Measurements from ENCODE around the gene PLA2G2C. TPM values are rescaled to one million over a fixed set of nuclear protein-coding genes. Genes with fewer than 3 reads are reported as not detected.

PLA2G2C gene
- total RNA-seq, 1 donor from 2014 or later: not detected

DNA sequence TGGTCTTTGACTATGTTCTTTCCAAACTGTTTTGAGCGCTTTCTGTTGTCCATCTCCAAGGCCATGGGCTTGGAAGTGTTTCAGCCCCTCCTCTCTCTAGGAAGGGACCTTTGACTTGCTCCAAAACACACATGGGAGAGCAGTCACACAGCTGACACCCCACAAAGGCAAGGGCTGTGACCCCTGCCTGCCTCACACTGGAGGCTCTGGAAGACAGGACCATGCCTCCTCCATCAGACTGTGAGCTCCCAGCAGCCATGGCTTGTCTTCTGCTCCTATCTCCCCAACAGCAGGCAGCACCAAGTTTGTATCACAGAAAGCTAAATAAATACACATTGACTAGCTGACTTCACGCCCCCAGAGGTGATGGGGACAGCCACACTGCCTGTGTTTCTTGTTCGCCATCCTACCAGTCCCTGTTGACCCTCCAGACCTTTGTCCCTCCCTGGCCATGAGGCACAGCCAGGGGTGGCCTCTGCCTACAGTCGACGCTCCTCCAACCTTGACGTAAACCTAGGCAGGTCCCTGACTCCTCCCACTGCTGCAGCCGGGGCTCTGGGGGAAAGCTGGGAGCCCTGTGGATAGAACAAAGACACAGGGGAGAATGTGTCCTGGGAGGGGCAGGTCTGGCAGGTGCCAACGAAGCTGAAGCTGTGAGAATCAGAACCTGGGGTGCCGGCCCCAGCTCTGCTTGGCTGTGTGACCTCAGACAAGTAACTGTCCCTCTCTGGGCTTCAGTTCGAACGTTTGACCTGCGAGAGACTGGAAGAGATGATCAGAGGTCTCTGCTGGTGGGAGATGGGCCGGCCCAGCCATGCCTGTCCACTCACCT lies 42.4 kb downstream of the PLA2G2C start:
- Histone ChIP-seq H3K36me3 (ENCODE audit: insufficient read depth, low read length) (no peaks in the 10 kb centered on the region), H2AFZ (ENCODE audit: low read depth, low read length) (no peak overlapping the region), H3K9ac (ENCODE audit: low read length) (no peak overlapping the region), H3K4me1 (ENCODE audit: insufficient read depth, low read length) (no peaks in the 10 kb centered on the region), H3K4me3 (ENCODE audit: insufficient read depth, low read depth, low read length) (no peak overlapping the region), H4K20me1 (ENCODE audit: insufficient read depth, low read length) (no peaks in the 10 kb centered on the region), H3K27me3 (ENCODE audit: insufficient read depth, low read length) (no peaks in the 10 kb centered on the region), H3K27ac (ENCODE audit: low read depth, low read length) (no peak overlapping the region), H3K4me2 (ENCODE audit: low read length) (no peak overlapping the region), H3K9me3 (ENCODE audit: insufficient read depth, low read depth, low read length) (no peaks in the 10 kb centered on the region), H3K79me2 (ENCODE audit: insufficient read depth, low read length) (no peaks in the 10 kb centered on the region)
- DNase-seq (ENCODE audit: low read depth) (no peak), FAIRE-seq (no peak)
- Mint-ChIP-seq H3K4me3 (ENCODE audit: unreplicated experiment) (no peak overlapping the region), H3K27me3 (ENCODE audit: low read depth, unreplicated experiment) (peaks cover 38% of the 10 kb centered on the region), H3K27ac (ENCODE audit: unreplicated experiment) (no peak overlapping the region), H3K9me3 (ENCODE audit: unreplicated experiment) (no peaks in the 10 kb centered on the region), H3K4me1 (ENCODE audit: low read depth, unreplicated experiment) (no peaks in the 10 kb centered on the region), H3K36me3 (ENCODE audit: low read depth, unreplicated experiment) (no peaks in the 10 kb centered on the region)
- no peak for TF ChIP-seq EZH2 (IDR thresholded peaks at IDR 0.05; ENCODE audit: insufficient read depth, low read length)
- TF ChIP-seq, protein P1, sequence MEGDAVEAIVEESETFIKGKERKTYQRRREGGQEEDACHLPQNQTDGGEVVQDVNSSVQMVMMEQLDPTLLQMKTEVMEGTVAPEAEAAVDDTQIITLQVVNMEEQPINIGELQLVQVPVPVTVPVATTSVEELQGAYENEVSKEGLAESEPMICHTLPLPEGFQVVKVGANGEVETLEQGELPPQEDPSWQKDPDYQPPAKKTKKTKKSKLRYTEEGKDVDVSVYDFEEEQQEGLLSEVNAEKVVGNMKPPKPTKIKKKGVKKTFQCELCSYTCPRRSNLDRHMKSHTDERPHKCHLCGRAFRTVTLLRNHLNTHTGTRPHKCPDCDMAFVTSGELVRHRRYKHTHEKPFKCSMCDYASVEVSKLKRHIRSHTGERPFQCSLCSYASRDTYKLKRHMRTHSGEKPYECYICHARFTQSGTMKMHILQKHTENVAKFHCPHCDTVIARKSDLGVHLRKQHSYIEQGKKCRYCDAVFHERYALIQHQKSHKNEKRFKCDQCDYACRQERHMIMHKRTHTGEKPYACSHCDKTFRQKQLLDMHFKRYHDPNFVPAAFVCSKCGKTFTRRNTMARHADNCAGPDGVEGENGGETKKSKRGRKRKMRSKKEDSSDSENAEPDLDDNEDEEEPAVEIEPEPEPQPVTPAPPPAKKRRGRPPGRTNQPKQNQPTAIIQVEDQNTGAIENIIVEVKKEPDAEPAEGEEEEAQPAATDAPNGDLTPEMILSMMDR (IDR thresholded peaks at IDR 0.05; ENCODE audit: insufficient read depth, low read depth, low read length): no peak

DNA sequence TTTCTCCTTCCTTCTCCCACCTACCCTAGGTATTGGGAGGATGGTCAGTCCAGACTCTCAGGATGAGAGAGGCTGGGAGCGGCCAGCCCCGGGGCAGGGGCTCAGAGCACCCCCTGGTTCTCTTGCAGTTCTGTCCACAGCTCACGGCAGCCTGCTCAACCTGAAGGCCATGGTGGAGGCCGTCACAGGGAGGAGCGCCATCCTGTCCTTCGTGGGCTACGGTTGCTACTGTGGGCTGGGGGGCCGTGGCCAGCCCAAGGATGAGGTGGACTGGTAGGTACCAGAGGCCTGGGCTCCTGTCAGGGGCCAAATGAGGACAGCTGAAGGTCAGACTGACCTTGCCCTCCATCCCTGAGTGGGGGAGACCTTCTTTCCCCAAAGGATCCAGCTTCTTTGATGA lies 43.0 kb downstream of the PLA2G2C start:
- H3K4me1 ChIP-seq (ENCODE audit: insufficient read depth, low read length): no peaks in the 10 kb centered on the region
- no peaks in the 10 kb centered on the region for H3K36me3 ChIP-seq (ENCODE audit: insufficient read depth, low read length)
- no peak overlapping the region for H2AFZ ChIP-seq (ENCODE audit: low read depth, low read length)
- H3K27ac ChIP-seq (ENCODE audit: low read depth, low read length): no peak overlapping the region
- Mint-ChIP-seq H3K9me3 (ENCODE audit: unreplicated experiment) (no peaks in the 10 kb centered on the region), H3K27me3 (ENCODE audit: low read depth, unreplicated experiment) (peaks cover 41% of the 10 kb centered on the region), H3K27ac (ENCODE audit: unreplicated experiment) (no peak overlapping the region), H3K4me3 (ENCODE audit: unreplicated experiment) (no peak overlapping the region), H3K36me3 (ENCODE audit: low read depth, unreplicated experiment) (no peaks in the 10 kb centered on the region), H3K4me1 (ENCODE audit: low read depth, unreplicated experiment) (no peaks in the 10 kb centered on the region)
- TF ChIP-seq EZH2 (IDR thresholded peaks at IDR 0.05; ENCODE audit: insufficient read depth, low read length): no peak
- TF ChIP-seq, protein P1 (IDR thresholded peaks at IDR 0.05; ENCODE audit: insufficient read depth, low read depth, low read length): no peak
- no peaks in the 10 kb centered on the region for H3K9me3 ChIP-seq (ENCODE audit: insufficient read depth, low read depth, low read length)
- H3K4me3 ChIP-seq (ENCODE audit: insufficient read depth, low read depth, low read length): no peak overlapping the region
- no peak overlapping the region for H3K9ac ChIP-seq (ENCODE audit: low read length)
- H3K4me2 ChIP-seq (ENCODE audit: low read length): no peak overlapping the region
- no peaks in the 10 kb centered on the region for H4K20me1 ChIP-seq (ENCODE audit: insufficient read depth, low read length)
- H3K27me3 ChIP-seq (ENCODE audit: insufficient read depth, low read length): no peaks in the 10 kb centered on the region
- H3K79me2 ChIP-seq (ENCODE audit: insufficient read depth, low read length): no peaks in the 10 kb centered on the region
- FAIRE-seq (no peak), DNase-seq (ENCODE audit: low read depth) (no peak)
